ENCODE results near the gene PEAK1.
"Not testable (repeated sequence)": the region's sequence is repeated elsewhere in the genome, so short reads cannot be mapped to it uniquely, and the experiment has no call there.

PEAK1 gene

DNA sequence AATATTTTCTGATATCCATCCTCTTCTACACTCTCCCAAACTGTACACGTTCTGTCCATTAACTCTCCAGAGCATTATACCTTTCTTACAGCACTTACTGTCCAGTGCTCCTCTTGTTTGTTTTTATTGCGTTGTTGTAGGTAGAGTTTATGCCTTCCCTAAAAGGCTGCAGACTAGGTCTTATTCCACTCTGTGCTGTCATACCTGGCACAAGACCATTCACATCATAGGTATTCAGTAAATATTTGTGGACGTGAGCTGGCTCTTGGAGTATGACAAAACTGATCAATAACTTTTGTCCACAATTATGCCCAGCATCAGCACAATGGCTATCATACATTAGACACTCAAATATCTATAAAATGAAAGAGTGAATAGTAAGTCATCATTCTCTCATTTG is 5.2 kb upstream of the PEAK1 start:
- DNase-seq (ENCODE audit: low spot score), result no peak

DNA sequence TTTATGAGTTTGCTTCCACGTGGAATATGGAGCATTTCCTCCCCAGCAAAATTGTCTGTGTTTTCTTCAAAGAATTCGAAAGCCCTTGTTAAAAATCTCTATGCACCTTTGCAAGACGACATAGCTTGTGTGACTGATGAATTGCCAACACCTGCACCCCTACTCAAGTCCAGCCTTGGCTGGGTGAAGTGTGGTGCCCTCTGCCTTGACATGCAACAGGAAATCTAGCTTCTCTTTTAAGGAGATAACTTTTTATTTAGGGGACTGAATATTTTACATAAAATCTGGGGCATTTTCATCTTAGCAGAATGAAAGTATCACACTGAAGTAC is 1.4 kb upstream of the PEAK1 start:
- peak; percentile 79 for DNase-seq (ENCODE audit: low spot score)

DNA sequence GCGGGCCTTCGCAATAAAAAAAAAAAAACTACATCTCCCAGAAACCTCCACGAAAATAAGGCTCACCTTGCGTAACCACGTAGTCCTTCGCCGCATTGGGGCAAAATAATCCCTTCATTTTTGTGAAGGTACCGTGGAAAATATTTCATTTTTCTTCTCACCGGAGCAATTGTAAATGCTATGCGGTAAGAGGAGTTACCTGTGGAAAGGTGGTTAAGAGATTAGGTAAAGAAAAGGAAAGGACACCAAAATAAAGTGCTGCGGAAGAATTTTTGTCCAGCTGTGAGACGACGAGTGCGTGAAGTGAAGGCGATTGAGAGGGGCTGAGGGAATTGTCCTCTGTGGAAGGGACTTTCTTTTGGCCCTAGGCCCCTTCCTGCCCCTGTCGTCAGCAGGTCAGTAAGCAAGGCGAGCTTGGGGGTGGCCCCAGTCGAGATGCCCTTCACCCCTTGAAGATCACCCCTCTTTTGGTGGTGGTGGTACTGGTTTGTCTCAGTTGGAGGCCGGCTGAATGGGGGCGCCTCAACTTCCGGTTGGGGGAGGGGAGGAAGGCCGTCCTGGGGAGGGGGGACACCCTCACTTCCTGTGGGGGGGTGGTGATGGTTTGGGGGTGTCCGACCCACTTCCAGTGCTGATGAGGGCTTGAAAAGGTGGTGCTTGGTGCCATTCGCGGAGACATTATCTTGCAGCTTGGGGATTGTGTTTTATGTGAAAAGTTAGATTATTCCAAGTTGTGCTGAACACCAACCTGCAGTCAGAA is 886 bp upstream of the PEAK1 start, which contains the start of gene HMG20A:
Gene HMG20A, plus strand, starts transcription at position 279 of the 760 bp plus-strand sequence. CDS start 37,520 bp downstream, outside the sequence.
- peak; percentile 90 for DNase-seq (ENCODE audit: low spot score)

DNA sequence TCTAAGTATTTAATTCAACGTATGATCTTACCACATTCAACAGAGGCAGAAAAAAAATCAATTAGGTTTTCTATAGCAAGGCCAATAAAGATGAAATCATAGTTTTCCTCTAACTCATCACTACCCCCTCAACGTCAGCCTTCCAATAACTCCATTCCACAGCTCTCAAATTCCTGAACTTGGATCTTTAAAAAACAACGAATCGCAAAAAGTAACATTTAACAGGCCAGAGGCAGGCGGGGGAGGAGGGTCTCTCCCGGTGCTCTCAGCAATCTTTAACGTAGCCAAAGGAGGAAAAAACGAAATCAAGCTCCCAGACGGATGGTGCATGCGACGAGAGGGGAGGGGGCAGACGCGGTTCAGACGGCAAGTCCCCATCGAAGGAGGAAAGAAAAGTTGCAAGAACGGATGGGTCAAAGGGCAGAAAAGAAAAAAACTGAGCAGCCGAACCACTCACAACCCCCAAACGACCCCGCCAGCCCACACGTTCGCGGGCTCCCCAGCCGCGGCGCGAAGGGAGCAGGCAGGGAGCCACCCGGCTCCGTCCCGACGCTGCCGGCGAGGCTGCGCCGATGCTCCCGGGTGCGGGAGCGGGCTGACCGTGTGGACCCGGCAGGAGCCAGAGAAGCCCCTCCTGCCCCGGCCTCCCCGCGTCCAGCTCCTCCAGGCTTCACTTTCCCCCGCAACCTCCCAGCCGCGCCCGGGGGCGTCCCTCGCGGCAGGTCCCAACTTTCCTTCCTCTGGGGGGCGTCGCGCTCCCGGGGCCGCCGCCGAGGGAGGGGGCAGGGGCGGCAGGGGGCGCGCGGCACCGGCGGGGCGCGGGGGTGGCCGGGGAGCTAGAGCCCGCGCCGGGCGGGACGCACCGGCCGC is 703 bp downstream of the PEAK1 start:
- DNase-seq (ENCODE audit: low spot score), result peak; percentile 57

DNA sequence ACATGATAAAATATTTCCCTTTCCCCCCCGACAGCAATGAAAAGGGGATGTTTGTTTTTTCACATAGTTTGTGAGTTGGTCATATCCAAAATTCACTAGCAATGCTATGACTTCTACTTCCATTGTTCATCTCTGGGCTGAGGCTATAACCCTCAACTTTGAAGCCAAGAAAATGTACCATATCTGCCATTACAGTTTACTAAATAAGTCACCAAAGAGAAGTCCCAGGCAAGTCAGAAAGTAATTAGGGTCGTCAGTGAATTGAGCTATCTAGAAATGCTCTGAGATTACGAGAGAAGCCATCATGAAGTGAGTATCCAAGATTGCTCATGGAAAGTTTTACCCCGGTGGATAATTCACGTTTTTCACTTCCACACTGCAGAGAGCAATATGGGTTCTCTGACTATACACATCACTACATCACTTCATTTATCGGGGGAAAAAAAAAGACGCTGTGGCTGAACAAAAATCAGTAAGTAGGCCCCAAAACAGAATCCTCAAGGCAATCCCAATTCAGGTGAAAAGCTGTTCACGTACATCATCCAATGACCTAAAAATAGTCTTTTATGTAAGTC is 1.4 kb downstream of the PEAK1 start:
- DNase-seq (ENCODE audit: low spot score), result peak; percentile 31

DNA sequence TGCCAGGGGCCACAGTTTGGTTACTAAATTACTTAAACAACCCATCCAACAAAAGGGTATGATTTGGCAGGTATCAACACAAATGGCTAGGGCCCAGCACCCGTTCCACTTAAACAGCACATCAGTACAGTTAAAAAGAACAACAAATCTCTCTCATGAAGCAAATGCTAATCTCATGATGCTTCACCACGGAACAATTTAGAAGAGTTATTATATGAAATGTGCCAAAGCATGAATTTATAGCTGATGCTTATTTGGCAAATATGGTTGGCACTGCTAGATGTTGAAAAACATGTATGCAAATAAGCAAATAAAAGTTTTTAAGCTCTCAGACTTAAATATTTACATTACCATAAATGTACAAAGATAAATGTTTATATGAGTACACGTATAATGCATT is 2.3 kb downstream of the PEAK1 start:
- DNase-seq (ENCODE audit: low spot score), result no peak

DNA sequence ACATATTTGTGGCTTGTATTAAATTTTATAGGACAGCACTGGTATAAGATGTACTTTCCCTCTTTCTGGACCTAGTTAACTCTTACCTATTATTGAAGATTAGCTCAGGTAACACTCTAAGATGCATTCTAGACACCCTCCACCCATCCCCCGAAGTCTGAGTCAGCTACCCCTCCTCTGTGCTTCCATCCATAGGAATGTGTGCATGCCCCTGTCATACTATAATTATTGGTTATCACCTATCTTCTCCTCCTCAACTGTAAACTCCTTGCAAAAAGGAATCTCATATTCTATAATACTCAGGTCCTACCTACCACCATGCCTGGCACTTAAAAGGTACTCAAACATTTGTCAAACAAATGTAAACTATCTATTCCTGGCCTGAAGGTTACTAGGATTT is 3.0 kb downstream of the PEAK1 start:
- DNase-seq (ENCODE audit: low spot score), result no peak

DNA sequence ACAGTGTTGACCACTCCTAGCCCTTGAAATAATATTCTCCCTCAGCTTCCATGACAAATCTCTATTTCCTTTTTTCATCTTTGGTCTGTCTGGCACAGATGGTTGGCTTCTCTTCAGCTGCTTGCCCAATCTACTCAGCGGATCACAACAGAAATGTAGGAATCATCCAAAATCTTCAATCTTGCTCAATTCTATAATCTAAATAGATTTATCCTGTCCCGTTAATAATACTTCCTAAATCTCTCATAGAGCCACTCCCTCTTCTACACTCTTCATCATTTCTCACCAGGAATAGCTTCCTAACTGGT is 3.8 kb downstream of the PEAK1 start:
- DNase-seq (ENCODE audit: low spot score), result no peak

DNA sequence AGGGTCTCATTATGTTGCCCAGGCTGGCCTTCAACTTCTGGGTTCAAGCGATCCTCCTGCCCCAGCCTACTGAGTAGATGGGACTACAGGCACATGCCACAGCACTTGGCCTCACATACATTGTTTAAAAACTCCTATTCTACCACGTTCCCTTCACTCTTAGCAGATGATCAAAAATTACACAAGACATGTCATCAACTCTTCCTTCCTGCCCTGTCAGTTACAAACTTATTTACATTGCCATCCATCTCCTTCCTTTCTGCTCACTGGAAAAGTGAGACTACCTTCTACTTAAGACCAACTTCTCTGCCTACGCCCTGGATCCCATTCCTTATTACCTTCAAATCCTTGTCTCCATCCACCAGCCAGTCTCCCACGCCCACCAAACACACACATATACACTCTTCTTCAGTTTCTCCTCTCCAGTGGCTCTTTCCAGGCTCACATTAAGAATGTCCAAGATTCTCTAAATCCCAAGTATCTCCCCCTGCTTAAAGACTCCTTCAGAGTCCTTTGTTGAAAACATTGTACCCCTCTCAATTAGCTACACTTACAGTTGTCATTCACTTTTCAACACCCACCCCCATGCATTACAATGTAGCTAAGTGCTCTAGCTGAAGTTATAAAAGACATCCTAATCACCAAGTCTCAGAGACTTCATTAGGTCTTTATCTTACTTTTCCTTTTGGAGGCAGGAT is 4.3 kb downstream of the PEAK1 start:
- no peak for DNase-seq (ENCODE audit: low spot score)

DNA sequence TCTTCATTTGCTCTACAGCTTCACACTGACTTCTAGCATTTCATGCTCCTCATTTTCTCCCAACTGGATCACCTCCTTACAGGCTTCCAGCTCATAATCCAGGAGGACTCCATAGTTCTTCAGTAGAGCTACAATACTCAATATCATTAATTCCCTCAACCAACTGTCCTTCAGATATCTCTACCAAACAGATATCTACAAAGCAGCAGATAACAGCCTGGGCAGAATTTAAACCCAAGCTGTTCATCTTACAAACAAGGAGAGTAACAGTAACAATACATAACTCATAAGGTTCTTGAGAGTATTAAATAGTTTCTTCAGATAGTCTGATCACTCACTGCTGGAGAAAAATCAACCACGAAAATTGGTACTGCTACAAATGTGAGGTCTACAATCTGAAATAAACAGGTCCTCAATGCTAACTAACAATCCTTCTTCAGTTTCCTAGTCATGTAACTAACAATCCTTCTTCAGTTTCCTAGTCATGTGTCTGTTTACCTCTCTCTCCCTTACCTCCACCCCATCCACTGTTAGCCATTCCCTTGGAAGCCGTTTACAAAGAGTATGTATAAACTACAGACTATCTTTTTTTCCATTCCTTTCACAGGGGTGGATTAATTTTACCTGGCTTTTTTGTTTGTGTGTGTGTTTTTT is 5.0 kb downstream of the PEAK1 start:
- DNase-seq (ENCODE audit: low spot score), result no peak

DNA sequence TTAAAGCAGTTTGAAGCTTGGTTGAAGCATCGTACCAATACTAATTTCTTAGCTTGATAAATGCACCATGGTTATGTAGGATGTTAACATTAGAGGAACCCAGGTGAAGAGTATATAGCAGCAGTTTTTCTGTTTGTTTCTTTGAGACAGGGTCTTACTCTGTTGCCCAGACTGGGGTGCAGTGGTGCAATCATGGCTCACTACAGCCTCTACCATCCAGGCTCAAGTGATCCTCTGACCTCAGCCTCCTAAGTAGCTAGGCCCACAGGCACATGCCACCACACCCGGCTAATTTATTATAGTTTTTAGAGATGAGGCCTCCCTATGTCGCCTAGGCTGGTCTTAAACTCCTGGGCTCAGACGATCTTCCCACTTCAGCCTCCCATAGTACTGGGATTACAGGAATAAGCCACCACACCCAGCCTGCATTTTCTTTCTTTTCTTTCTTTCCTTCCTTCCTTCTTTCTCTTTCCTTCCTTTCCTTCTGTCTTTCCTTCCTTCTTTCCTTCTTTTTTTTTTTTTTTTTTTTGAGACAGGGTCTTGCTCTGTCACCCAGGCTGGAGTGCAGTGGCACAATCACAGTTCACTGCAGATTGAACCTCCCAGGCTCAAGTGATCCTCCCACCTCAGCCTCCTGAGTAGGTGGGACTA is 6.1 kb downstream of the PEAK1 start:
- DNase-seq (ENCODE audit: low spot score), result no peak

DNA sequence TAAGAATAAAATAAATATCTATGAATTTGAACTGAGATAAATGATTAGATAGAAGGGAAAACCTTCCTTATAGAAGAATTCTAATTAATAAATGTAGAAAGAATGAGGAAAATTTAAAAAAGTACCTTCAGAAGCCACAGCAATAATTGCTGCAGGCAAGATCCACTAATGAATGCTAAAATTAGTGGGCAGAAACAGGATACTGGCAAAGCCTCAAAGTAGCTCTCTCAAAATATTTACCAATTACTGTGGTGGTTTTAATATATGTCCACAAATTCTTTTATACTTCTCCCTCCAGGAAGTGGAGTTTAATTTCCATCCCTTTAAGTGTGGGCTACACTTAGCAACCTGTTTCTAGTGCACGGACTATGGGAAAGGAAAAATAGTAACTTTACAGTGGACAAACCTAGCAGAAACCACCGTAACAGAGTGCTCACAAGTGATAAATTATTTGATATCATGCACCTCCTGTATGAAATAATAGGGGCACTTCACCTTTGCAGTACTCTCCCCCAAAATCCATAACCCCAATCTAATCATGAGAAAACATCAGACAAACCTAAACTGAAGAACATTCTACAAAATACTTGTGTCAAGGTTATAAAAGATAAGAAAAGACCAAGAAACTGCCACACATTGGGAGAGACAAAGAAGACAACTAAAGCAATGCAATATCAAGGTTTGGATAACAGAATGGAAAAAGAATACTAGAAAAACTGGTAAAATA is 6.8 kb downstream of the PEAK1 start:
- DNase-seq (ENCODE audit: low spot score), result no peak

DNA sequence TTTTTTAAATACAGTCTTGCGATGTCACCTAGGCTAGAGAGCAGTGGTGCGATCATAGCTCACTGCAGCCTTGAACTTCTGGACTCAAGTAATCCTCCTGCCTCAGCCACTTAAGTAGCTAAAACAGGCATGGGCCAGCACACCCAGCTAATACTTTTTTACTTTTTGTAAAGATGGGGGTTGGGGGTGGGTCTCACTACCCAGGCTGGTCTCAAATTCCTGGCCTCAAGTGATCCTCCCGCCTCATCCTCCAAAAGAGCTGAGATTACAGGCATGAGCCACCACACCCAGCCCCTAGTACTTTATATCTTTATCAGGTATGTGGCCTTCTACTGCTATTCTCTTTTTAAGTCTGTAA is 8.3 kb downstream of the PEAK1 start:
- no peak for DNase-seq (ENCODE audit: low spot score)

DNA sequence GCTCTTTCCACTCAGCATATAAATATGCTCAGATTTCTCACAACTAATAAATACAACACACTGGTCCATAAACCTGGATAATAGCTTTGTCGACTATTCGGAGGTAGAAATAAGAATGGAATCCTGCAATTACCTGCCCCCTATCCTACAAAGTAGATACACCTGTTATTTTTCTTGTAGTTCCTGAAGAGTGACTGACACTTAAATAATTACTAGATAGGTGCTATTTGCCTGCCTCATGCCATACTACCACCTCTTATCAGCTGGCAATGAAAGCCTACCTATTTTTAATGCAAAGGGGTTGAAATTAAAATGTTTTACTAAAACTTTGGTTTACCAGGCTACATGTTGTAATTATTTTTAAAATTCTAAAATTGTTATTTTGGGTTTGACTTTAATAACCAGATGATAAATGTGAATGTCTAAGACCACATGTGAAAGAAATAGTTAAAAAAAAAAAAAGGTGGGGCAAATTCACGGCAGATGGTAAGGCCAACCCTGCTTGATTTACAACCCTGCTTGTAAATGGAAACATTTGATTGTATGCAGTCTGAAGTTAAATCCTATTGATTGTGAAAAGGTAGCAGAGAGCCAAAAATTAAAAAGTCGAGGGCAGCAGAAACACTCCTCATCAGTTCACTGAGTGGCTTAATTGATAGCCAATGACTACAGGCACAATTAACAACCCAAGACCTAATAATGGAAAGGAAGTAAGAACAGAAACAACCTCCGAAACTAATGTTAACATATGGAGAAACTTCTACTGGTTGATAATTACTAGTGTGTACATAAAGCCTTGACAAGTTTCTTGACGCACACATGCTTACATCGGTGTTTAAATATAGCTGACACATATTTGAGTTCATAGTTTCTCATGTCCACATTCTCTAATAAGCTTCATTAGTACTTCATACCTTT is 8.9 kb downstream of the PEAK1 start:
- no peak for DNase-seq (ENCODE audit: low spot score)

DNA sequence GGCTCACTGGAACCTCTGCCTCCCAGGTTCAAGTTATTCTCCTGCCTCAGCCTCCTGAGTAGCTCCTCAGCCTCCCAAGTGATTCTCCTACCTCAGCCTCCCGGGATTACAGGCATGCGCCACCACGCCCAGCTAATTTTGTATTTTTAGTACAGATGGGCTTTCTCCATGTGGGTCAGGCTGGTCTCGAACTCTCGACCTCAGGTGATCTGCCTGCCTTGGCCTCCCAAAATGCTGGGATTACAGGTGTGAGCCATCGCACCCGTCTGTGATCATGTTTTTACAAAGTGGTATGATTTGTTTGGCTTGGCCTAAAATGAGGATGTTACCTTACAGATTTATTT is 9.8 kb downstream of the PEAK1 start:
- not testable (repeated sequence) for DNase-seq (ENCODE audit: low spot score)

DNA sequence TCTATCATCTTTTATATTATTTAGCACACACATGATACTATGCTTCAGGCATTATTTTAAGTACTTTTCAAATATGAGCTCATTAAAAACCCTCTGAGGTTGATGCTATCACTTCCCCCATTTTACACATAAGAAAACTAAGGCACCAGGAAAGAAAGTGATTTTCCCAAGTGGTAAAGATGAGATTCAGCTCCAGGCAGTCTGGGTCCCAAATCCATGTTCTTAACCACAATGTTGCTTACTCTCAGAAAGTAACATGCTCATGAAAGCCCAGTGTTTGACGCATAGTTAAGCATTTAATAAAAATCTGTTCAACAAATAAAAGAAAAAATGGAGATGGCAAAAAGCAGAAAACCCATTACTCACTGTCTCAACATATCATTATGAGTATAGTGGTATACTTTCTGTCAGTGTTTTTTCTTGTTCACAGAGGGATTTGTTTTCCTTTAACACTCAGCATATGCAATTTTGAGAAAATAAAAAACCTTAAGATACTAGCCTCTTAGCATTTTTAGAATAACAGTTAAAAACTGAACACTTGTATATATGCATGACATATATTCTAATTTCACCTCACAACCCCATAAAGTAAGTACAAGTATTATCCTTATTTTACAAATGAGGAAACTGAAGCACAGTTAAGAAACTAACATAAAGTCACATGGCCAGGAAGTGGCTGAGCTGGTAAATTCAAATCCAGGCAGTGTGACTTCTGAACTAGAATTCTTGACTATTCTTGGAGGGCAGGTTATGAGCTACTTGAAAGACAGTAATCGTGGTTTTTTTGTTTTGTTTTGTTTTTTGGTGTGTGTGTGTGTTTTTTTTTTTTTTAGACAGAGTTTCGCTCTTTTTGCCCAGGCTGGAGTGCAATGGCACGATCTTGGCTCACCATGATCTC is 10.4 kb downstream of the PEAK1 start:
- peak; percentile 48 for DNase-seq (ENCODE audit: low spot score)

DNA sequence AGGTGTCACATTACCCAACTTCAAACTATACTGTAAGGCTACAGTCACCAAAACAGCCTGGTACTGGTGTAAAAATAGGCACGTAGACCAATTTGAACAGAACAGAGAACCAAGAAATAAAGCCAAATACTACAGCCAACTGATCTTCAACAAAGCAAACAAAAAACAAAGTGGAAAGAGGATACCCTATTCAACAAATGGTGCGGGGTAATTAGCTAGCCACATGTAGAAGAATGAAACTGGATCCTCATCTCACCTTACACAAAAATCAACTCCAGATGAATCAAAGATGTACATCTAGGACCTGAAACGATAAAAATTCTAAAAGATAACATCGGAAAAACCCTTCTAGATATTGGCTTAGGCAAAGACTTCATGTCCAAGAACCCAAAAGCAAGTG is 13.1 kb downstream of the PEAK1 start:
- no peak for DNase-seq (ENCODE audit: low spot score)

DNA sequence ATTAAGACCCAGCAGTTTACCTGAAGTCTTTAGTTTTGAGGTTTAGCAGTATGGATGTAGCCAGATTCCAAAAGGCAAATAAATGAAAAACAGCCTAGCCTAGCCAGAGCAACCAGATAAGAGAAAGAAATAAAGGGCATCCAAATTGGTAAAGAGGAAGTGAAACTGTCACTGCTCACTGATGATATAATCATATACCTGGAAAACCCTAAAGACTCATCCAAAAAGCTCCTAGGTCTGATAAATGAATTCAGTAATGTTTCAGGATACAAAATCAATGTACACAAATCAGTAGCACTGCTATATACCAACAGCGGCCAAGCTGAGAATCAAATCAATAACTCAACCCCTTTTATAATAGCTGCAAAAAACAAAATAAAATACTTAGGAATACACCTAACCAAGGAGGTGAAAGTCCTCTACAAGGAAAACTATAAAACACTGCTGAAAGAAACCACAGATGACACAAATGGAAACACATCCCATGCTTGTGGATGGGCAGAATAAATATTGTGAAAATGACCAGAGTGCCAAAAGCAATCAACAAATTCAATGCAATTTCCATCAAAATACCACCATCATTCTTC is 13.6 kb downstream of the PEAK1 start:
- peak; percentile 54 for DNase-seq (ENCODE audit: low spot score)

All from NAMALWA (cell line).